Gastroesophageal sphincter (tissue), 3 donors: Measurements from ENCODE around the gene FAR2.
"Not testable (repeated sequence)": the region's sequence is repeated elsewhere in the genome, so short reads cannot be mapped to it uniquely, and the experiment has no call there.

Experiments
- EP300 ChIP-seq: sonication (generic); formaldehyde crosslinking; IDR thresholded peaks from one replicate; pipeline ENCODE4 v1.6.1; 2017; ENCODE audit warnings: antibody characterized with exemption, mild to moderate bottlenecking
- POLR2A ChIP-seq, 2 donors: fragments of 450-650 bp; IDR thresholded peaks; one replicate each; pipeline ENCODE4 v1.6.1; 2017; ENCODE audit warnings: antibody characterized with exemption in 2 of 2, mild to moderate bottlenecking in 2 of 2, moderate library complexity in 1 of 2
- POLR2AphosphoS5 ChIP-seq: sonication (generic); formaldehyde crosslinking; IDR thresholded peaks from one replicate; pipeline ENCODE4 v1.6.1; 2017; ENCODE audit warnings: antibody characterized with exemption
- TF ChIP-seq, protein P1 (sequence below), 4 experiments: fragments of 200-600 bp in 2 of 4; fragments of 450-650 bp in 2 of 4; sonication (generic) in 1 of 4; IDR thresholded peaks; one replicate each; pipeline ENCODE4 v1.5.1; 2017 to 2019; ENCODE audit warnings: antibody characterized with exemption in 4 of 4, mild to moderate bottlenecking in 2 of 4, moderate library complexity in 2 of 4

GRCh38 chr12:29138256-29138655 lies 10.8 kb upstream of the FAR2 start:
- TF ChIP-seq, protein P1, sequence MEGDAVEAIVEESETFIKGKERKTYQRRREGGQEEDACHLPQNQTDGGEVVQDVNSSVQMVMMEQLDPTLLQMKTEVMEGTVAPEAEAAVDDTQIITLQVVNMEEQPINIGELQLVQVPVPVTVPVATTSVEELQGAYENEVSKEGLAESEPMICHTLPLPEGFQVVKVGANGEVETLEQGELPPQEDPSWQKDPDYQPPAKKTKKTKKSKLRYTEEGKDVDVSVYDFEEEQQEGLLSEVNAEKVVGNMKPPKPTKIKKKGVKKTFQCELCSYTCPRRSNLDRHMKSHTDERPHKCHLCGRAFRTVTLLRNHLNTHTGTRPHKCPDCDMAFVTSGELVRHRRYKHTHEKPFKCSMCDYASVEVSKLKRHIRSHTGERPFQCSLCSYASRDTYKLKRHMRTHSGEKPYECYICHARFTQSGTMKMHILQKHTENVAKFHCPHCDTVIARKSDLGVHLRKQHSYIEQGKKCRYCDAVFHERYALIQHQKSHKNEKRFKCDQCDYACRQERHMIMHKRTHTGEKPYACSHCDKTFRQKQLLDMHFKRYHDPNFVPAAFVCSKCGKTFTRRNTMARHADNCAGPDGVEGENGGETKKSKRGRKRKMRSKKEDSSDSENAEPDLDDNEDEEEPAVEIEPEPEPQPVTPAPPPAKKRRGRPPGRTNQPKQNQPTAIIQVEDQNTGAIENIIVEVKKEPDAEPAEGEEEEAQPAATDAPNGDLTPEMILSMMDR (IDR thresholded peaks at IDR 0.05) = not testable (repeated sequence)
- TF ChIP-seq EP300; POLR2AphosphoS5; POLR2A (IDR thresholded peaks at IDR 0.05): not testable (repeated sequence)
